ENCODE measurements around the gene TMEM151A. TPM values are rescaled to one million over a fixed set of nuclear protein-coding genes. Genes with fewer than 3 reads are reported as not detected.

TMEM151A gene
- total and polyA plus RNA-seq, 2 of the 4 experiments (the other 2 are of a cell fraction): 0.03 TPM; not detected in 1

- WGBS, 2 experiments (ENCODE audit: extremely low coverage in 2 of 2, insufficient read length in 1 of 2): 78% methylated on average over 6 of the region's 11 CpGs; no CpG with 5 or more reads in 1 of the 2 experiments
- dilution Hi-C loops (cut with HindIII; ENCODE audit: low sequenced_read_pairs, unreplicated experiment): no loop called here
- Histone ChIP-seq H4K91ac (ENCODE audit: insufficient read depth, low read depth, low read length) (peak overlapping the region; percentile 7; the same call in 1 of the 2 replicates), H3K23ac (ENCODE audit: low read depth, low read length) (no peak overlapping the region), H3K18ac (ENCODE audit: low read depth, low read length) (no peak overlapping the region), H4K8ac (ENCODE audit: low read depth in 2 of 2, low read length in 2 of 2) (peak overlapping the region in 1 of 2 experiments; percentile 5; a peak in 1 of 4 replicates), H2BK120ac (ENCODE audit: low read depth, low read length) (no peak overlapping the region), H3K14ac (replicated peaks; ENCODE audit: low read depth, low read length) (no peak overlapping the region), H3K4me1 (ENCODE audit: control insufficient read depth, insufficient read depth, low read length) (peaks cover 46% of the 10 kb centered on the region), H2BK20ac (ENCODE audit: low read depth, low read length) (no peak overlapping the region), H2BK5ac (ENCODE audit: low read depth, low read length, poor library complexity, severe bottlenecking) (no peak overlapping the region), H3K9me1 (ENCODE audit: insufficient read depth, low read length) (peaks cover 35% of the 10 kb centered on the region), H4K5ac (ENCODE audit: low read depth, low read length) (no peak overlapping the region), H2AK9ac (replicated peaks; ENCODE audit: low read depth, low read length, poor library complexity) (no peak overlapping the region), H3K36me3 (ENCODE audit: control insufficient read depth, insufficient read depth, low read length) (no peaks in the 10 kb centered on the region), H2AFZ (replicated peaks; ENCODE audit: low read length, poor library complexity) (no peak overlapping the region), H4K20me1 (ENCODE audit: insufficient read depth, low read length) (no peaks in the 10 kb centered on the region), H3K4ac (ENCODE audit: low read depth, low read length) (no peak overlapping the region), H2BK15ac (ENCODE audit: low read depth, low read length) (no peak overlapping the region), H3K4me3 (ENCODE audit: insufficient read depth, low read depth, low read length) (no peak overlapping the region), H3K56ac (ENCODE audit: extremely low read depth, insufficient read depth, low read length) (no peak overlapping the region), H3K27me3 (ENCODE audit: control insufficient read depth, insufficient read depth, low read length) (no peaks in the 10 kb centered on the region), H3K27ac (ENCODE audit: insufficient read depth, low read length) (no peak overlapping the region), H2AK5ac (ENCODE audit: low read depth, low read length) (0 out of 2 replicates have a peak overlapping the region, but pooled peaks have one; percentile 44), H3K9ac (ENCODE audit: low read depth, low read length) (no peak overlapping the region), H3K79me1 (ENCODE audit: low read depth in 1 of 2, low read length in 2 of 2) (peaks cover 0 to 36% of the 10 kb centered on the region in 2 experiments; a peak in 3 of 4 replicates), H3K4me2 (ENCODE audit: low read depth, low read length) (no peak overlapping the region), H3K9me3 (ENCODE audit: control insufficient read depth, insufficient read depth, low read length) (no peaks in the 10 kb centered on the region)
- DNase-seq (no peak), ATAC-seq (ENCODE audit: low read depth) (no peak)
- CTCF ChIA-PET: interaction anchor here (1.6 kb wide), 1 partner anchor 11 kb away, joined by 5 read pairs; no protein-coding TSS in a partner anchor
- in situ Hi-C loops (cut with MboI; ENCODE audit: low sequenced_read_pairs): no loop called here
- intact Hi-C loops (cut with micrococcal nuclease): no loop called here
- BruUV-seq (replicated peaks): no TSS peak
- POLR2A ChIA-PET (ENCODE audit: unreplicated experiment): no interaction called here
- no peak for TF ChIP-seq NFE2L2 (IDR thresholded peaks at IDR 0.05; ENCODE audit: low read depth, low read length)
- TF ChIP-seq RCOR1 (IDR thresholded peaks at IDR 0.05; ENCODE audit: insufficient replicate concordance, low read length): no peak
- TF ChIP-seq MXI1 (IDR thresholded peaks at IDR 0.05; ENCODE audit: borderline replicate concordance, low read depth, low read length): no peak
- no peak for TF ChIP-seq MAZ (IDR thresholded peaks at IDR 0.05; ENCODE audit: borderline replicate concordance, low read depth, low read length)
- TF ChIP-seq CHD1 (IDR thresholded peaks at IDR 0.05; ENCODE audit: low read depth, low read length): no peak
- TF ChIP-seq CTCF (conservative IDR thresholded peaks at IDR 0.05; ENCODE audit: low read depth, low read length): no peak
- TF ChIP-seq FOS (IDR thresholded peaks at IDR 0.05; ENCODE audit: low read depth, low read length): no peak
- TF ChIP-seq BHLHE40 (IDR thresholded peaks at IDR 0.05; ENCODE audit: low read depth, low read length): no peak
- TF ChIP-seq USF2 (IDR thresholded peaks at IDR 0.05; ENCODE audit: low read depth, low read length): no peak
- TF ChIP-seq MAFK (IDR thresholded peaks at IDR 0.05; ENCODE audit: low read depth, low read length): no peak
- no peak for TF ChIP-seq RAD21 (IDR thresholded peaks at IDR 0.05; ENCODE audit: low read length)
- TF ChIP-seq SMC3 (IDR thresholded peaks at IDR 0.05; ENCODE audit: low read depth, low read length): no peak
- TF ChIP-seq POLR2A (IDR thresholded peaks at IDR 0.05; ENCODE audit: low read depth, low read length): no peak
Measured at GRCh38 chr11:66322732-66323427, 31.2 kb downstream of the TMEM151A start.

All from IMR-90 (cell line).